ENCODE results near the gene CHST11. TPM values are rescaled to one million over a fixed set of nuclear protein-coding genes. Genes with fewer than 3 reads are reported as not detected.

CHST11 gene
- total and polyA plus RNA-seq, 2 donors from 2014 or later: 2.0 to 23.3 TPM

DNA sequence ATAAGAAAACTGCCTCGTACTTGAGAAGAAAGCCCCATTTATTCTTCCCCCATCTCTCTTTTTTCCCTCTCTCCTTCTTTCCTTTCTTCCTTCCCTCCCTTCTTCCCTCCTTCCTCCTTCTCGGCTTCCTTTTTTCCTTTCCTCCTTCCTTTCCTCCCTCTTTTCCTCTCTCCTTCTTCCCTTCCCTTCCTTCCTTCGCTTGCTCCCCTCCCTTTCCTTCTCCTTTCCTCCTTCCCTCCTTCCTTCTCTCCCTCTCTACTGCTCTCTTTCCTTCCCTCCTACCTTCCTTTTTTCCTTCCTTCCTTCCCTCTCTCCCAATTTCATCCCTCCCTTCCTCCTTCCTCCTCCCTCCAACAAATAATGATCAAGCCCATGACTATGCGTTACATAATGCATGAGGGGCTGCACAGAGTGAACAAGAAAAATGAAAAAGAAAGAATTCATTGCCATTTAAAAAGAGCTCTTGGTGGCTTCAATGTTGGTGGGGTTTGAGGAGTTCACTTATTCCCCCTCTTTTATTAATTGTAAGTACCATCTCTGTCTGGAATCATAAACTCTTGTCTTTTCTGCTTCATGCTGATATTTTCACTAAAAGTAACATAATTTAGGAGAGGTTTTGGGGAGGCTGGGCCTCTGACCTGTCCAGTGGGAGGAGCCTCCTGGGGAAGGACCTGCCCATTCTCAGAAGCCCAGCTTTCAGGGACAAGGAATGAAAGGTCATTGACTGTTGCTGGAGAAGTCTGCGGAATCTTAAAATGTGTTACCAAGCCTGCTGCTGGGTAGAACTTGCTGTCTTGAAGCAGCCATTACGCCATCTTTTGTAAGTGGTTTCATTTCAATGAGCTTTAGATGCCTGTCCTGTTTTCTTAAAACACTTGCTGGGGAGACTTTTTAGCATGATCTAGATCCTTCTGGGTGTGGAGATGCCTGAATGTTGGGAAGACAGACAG is 144.3 kb downstream of the CHST11 start:
- Histone ChIP-seq H3K27ac (ENCODE audit: low read depth in 2 of 2, low read length in 2 of 2) (no peak overlapping the region), H3K9ac (ENCODE audit: low read length in 3 of 3) (no peak overlapping the region), H3K27me3 (ENCODE audit: control insufficient read depth, insufficient read depth, low read length) (no peaks in the 10 kb centered on the region), H3K4me1 (ENCODE audit: control insufficient read depth in 2 of 3, insufficient read depth in 2 of 3, low read depth in 1 of 3, low read length in 3 of 3) (no peaks in the 10 kb centered on the region), H3K4me3 (ENCODE audit: low read length in 3 of 3) (no peak overlapping the region), H3K9me3 (ENCODE audit: control insufficient read depth in 2 of 3, insufficient read depth in 1 of 3, low read length in 3 of 3) (no peaks in the 10 kb centered on the region), H3K36me3 (ENCODE audit: control insufficient read depth in 2 of 3, insufficient read depth in 3 of 3, low read length in 3 of 3) (no peaks in the 10 kb centered on the region)
- intact Hi-C loops (cut with DNase I): no loop called here
- TF ChIP-seq, protein P1, sequence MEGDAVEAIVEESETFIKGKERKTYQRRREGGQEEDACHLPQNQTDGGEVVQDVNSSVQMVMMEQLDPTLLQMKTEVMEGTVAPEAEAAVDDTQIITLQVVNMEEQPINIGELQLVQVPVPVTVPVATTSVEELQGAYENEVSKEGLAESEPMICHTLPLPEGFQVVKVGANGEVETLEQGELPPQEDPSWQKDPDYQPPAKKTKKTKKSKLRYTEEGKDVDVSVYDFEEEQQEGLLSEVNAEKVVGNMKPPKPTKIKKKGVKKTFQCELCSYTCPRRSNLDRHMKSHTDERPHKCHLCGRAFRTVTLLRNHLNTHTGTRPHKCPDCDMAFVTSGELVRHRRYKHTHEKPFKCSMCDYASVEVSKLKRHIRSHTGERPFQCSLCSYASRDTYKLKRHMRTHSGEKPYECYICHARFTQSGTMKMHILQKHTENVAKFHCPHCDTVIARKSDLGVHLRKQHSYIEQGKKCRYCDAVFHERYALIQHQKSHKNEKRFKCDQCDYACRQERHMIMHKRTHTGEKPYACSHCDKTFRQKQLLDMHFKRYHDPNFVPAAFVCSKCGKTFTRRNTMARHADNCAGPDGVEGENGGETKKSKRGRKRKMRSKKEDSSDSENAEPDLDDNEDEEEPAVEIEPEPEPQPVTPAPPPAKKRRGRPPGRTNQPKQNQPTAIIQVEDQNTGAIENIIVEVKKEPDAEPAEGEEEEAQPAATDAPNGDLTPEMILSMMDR (IDR thresholded peaks at IDR 0.05; ENCODE audit: borderline replicate concordance, extremely low read depth, insufficient read depth): no peak
- no peak for FAIRE-seq
- peak in 1 of 5 donors; percentile 74 for DNase-seq

DNA sequence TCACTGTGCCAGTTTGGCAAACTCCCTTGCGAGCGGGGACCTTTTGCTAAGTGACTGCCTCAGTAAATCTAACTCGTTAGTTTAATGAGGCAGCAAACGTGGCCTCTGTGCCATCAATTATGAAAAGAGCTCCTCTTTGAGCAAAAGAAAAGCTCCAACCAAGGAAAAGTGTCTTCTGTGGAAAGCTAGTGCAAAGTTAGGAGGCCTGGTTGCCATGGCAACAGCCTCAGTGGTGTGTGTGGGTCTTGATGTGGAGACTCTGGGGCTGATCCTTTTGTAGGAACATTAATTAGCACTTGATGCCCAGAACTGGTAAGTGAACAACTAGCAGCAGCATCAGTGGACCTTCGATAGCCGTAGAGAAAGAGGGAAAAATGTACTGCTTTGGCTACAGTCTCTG is 145.7 kb downstream of the CHST11 start:
- Histone ChIP-seq H3K9me3 (ENCODE audit: control insufficient read depth in 2 of 3, insufficient read depth in 1 of 3, low read length in 3 of 3) (no peaks in the 10 kb centered on the region), H3K9ac (ENCODE audit: low read length in 3 of 3) (no peak overlapping the region), H3K27me3 (ENCODE audit: control insufficient read depth, insufficient read depth, low read length) (no peaks in the 10 kb centered on the region), H3K4me3 (ENCODE audit: low read length in 3 of 3) (no peak overlapping the region), H3K27ac (ENCODE audit: low read depth in 2 of 2, low read length in 2 of 2) (no peak overlapping the region), H3K4me1 (ENCODE audit: control insufficient read depth in 2 of 3, insufficient read depth in 2 of 3, low read depth in 1 of 3, low read length in 3 of 3) (no peaks in the 10 kb centered on the region), H3K36me3 (ENCODE audit: control insufficient read depth in 2 of 3, insufficient read depth in 3 of 3, low read length in 3 of 3) (no peaks in the 10 kb centered on the region)
- no peak for DNase-seq
- no peak for FAIRE-seq
- TF ChIP-seq, protein P1 (IDR thresholded peaks at IDR 0.05; ENCODE audit: borderline replicate concordance, extremely low read depth, insufficient read depth): no peak
- intact Hi-C loops (cut with DNase I): no loop called here

DNA sequence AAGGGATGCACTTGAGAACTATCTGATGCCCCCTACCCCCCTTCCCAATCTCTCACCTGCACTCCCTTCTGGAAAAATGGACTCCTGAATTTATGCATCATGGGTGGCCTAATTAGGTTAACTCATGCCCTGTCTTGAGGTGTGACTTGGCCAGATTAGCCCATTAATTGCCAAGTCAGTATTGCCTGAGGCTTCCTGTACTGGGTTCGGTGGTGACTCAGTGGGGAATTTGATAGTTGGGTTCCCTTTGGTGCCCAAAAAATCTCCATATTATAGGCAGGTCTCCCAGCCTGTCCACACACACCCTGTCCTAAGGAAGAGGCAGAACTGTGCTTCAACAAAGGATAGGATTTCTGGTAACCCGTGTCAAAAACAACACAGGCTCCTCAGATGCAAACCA is 146.1 kb downstream of the CHST11 start:
- Histone ChIP-seq H3K27me3 (ENCODE audit: control insufficient read depth, insufficient read depth, low read length) (no peaks in the 10 kb centered on the region), H3K9me3 (ENCODE audit: control insufficient read depth in 2 of 3, insufficient read depth in 1 of 3, low read length in 3 of 3) (no peaks in the 10 kb centered on the region), H3K9ac (ENCODE audit: low read length in 3 of 3) (no peak overlapping the region), H3K36me3 (ENCODE audit: control insufficient read depth in 2 of 3, insufficient read depth in 3 of 3, low read length in 3 of 3) (no peaks in the 10 kb centered on the region), H3K27ac (ENCODE audit: low read depth in 2 of 2, low read length in 2 of 2) (no peak overlapping the region), H3K4me3 (ENCODE audit: low read length in 3 of 3) (no peak overlapping the region), H3K4me1 (ENCODE audit: control insufficient read depth in 2 of 3, insufficient read depth in 2 of 3, low read depth in 1 of 3, low read length in 3 of 3) (no peaks in the 10 kb centered on the region)
- intact Hi-C loops (cut with DNase I): no loop called here
- DNase-seq: no peak
- no peak for FAIRE-seq
- TF ChIP-seq, protein P1 (IDR thresholded peaks at IDR 0.05; ENCODE audit: borderline replicate concordance, extremely low read depth, insufficient read depth): no peak
